ENCODE measurements around the gene P4HA2. TPM values are rescaled to one million over a fixed set of nuclear protein-coding genes. Genes with fewer than 3 reads are reported as not detected.

Gene P4HA2
- total RNA-seq, 4 donors from 2014 or later: 28.8 to 44.7 (median 30.8) TPM

DNA sequence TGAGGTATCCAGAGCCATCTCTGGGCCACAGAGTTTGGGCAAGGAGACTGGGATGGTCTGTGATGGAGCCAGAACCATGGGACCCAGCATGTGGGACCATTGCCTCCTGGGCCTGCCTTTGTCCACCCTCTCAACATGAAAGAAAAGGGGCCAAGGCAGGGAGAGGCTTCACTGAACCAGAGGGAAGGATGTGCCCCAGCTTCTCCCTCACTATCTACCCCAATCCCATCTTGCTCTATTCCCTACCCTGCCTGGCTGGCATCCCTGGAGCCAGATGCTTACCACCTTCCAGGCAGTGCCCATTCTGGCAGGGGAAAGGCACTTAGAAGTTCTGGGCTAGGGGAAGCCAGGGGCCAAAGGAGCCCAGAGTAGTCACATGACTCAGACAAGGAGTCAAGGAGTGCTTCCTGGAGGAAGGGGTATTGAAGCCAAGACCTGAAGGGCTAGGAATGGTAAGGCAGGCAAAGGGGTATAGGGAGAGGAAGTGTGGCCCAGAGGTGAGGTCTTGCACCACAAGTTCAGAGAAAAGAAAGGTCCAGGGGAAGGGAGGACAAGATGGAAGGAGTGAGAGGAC lies 39.6 kb upstream of the P4HA2 start:
- H3K9me3 ChIP-seq: no peaks in the 10 kb centered on the region
- H3K27me3 ChIP-seq: no peaks in the 10 kb centered on the region
- H3K27ac ChIP-seq (replicated peaks in 1 of 4): peak overlapping the region; percentile 99 to 100 (median 99)
- peak; percentile 79 for DNase-seq (ENCODE audit: extremely low spot score)
- intact Hi-C loops (cut with DNase I): no loop called here
- H3K36me3 ChIP-seq: peaks cover 0 to 73% (median 46%) of the 10 kb centered on the region in 4 donors
- no peak overlapping the region for H3K4me3 ChIP-seq
- TF ChIP-seq EP300 (IDR thresholded peaks at IDR 0.05): no peak
- no peak for TF ChIP-seq POLR2A (IDR thresholded peaks at IDR 0.05; ENCODE audit: low read depth)
- no peak for TF ChIP-seq POLR2AphosphoS5 (IDR thresholded peaks at IDR 0.05)
- TF ChIP-seq, protein P1, sequence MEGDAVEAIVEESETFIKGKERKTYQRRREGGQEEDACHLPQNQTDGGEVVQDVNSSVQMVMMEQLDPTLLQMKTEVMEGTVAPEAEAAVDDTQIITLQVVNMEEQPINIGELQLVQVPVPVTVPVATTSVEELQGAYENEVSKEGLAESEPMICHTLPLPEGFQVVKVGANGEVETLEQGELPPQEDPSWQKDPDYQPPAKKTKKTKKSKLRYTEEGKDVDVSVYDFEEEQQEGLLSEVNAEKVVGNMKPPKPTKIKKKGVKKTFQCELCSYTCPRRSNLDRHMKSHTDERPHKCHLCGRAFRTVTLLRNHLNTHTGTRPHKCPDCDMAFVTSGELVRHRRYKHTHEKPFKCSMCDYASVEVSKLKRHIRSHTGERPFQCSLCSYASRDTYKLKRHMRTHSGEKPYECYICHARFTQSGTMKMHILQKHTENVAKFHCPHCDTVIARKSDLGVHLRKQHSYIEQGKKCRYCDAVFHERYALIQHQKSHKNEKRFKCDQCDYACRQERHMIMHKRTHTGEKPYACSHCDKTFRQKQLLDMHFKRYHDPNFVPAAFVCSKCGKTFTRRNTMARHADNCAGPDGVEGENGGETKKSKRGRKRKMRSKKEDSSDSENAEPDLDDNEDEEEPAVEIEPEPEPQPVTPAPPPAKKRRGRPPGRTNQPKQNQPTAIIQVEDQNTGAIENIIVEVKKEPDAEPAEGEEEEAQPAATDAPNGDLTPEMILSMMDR (IDR thresholded peaks at IDR 0.05): no peak
- peaks cover 36 to 93% (median 86%) of the 10 kb centered on the region in 4 donors for H3K4me1 ChIP-seq

DNA sequence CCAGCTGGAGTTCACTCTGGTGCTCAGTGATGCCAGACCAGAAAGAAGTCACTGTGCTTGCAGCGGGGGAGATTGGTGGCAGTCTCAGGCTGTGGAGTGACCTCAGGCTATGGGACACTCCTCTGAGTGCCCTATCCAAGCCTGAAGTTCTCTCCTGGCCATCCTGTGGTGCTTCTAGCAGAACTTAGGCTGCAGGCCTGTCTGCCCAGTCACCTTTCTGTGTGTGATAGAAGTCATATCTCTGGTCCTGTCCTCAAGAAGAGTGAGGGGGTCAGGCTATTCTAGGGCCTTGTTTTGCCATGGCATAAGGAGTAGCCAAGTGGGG lies 39.1 kb upstream of the P4HA2 start:
- Histone ChIP-seq H3K27ac (replicated peaks in 1 of 4) (peak overlapping the region; percentile 99 to 100 (median 99)), H3K4me3 (no peak overlapping the region), H3K27me3 (no peaks in the 10 kb centered on the region), H3K9me3 (no peaks in the 10 kb centered on the region), H3K36me3 (peaks cover 0 to 71% (median 44%) of the 10 kb centered on the region in 4 donors), H3K4me1 (peaks cover 40 to 96% (median 89%) of the 10 kb centered on the region in 4 donors)
- DNase-seq (ENCODE audit: extremely low spot score): no peak
- WGBS: 100% methylated on average over 1 of the region's 1 CpG
- TF ChIP-seq POLR2AphosphoS5 (IDR thresholded peaks at IDR 0.05) (no peak), EP300 (IDR thresholded peaks at IDR 0.05) (no peak), POLR2A (IDR thresholded peaks at IDR 0.05; ENCODE audit: low read depth) (no peak)
- TF ChIP-seq, protein P1 (IDR thresholded peaks at IDR 0.05): no peak
- intact Hi-C loops (cut with DNase I): no loop called here

DNA sequence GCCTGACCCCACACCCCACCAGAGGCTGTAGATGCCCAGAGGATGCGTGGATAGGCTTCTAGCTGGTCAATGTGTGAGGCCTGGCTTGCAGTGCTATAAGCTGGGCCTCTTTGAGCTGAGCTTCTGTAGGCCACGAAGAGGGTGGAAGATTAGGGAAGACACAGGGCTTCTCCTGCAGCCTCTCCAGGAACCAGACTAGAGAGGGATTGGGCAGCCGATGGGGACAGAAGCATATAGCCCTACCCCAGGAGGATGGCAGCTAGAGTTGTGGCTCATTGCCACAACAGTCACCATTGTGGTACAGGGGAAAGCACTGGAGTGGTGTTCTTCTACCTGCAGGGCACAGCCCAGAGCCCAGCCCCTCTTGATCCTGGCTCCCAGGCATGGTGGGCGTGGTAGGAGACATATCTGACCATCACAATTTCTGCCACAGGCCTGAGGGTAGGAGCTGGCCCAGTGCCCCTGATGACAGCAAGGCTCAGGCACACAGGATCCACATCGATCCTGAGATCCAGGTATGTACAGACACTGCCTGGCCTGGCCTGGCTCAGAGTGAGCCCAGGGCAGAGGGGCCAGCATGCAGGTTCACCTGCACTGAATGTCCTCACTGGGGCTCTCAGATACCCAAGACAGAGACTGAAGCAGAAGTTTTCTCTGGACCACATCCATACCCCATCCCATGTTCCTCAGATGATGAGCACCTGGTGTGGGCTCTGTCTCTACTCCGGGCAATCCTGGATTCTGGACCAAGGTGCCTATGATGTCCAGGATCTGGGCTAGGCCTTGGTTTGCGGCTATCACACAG lies 38.6 kb upstream of the P4HA2 start:
- TF ChIP-seq POLR2A (IDR thresholded peaks at IDR 0.05; ENCODE audit: low read depth) (no peak), EP300 (IDR thresholded peaks at IDR 0.05) (no peak)
- TF ChIP-seq, protein P1 (IDR thresholded peaks at IDR 0.05): no peak
- no peaks in the 10 kb centered on the region for H3K9me3 ChIP-seq
- H3K27me3 ChIP-seq: no peaks in the 10 kb centered on the region
- intact Hi-C loops (cut with DNase I): no loop called here
- peaks cover 0 to 66% (median 39%) of the 10 kb centered on the region in 4 donors for H3K36me3 ChIP-seq
- peak overlapping the region; percentile 99 to 100 (median 99) for H3K27ac ChIP-seq (replicated peaks in 1 of 4)
- peak; percentile 90 for DNase-seq (ENCODE audit: extremely low spot score)
- no peak overlapping the region for H3K4me3 ChIP-seq
- peaks cover 45 to 100% (median 95%) of the 10 kb centered on the region in 4 donors for H3K4me1 ChIP-seq
- 54% methylated on average over 3 of the region's 7 CpGs for WGBS

DNA sequence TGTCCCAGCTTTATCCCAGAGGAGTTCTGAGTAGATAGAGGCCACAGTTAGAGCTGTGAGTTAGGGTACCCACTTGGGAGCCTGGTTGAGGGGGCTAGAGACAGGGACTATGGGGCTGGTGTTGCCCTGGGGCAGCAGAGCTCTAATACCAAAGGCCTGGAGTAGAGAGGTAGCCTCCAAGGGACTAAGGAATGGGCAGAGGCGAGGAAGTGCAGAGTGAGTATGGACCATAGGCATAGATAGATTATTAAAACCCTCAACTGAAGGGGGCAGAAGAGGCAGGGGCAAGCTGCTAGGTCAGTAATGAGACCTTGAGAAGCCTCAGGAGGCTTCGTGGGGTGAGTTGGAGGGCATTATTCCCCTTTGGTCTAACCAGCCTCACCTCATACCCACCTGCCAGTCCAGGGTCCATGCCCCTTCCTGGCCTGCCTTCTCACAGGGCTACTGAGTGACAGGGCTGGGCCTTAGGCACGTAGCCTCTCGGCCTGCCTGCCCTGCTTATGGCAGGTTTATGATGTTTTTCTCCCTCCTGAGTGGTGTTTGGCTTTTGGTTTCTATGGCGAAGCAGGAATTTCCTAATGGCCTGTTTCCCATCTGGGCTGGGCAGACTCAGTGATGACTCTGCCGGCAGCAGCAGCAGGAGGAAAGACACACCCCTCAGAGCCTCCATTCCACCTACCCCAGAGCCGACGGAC lies 37.8 kb upstream of the P4HA2 start:
- TF ChIP-seq, protein P1 (IDR thresholded peaks at IDR 0.05): no peak
- TF ChIP-seq POLR2A (IDR thresholded peaks at IDR 0.05; ENCODE audit: low read depth): peak; percentile 16
- TF ChIP-seq POLR2AphosphoS5 (IDR thresholded peaks at IDR 0.05): peak; percentile 82 to 90
- TF ChIP-seq EP300 (IDR thresholded peaks at IDR 0.05): no peak
- peaks cover 0 to 59% (median 36%) of the 10 kb centered on the region in 4 donors for H3K36me3 ChIP-seq
- no peaks in the 10 kb centered on the region for H3K27me3 ChIP-seq
- DNase-seq (ENCODE audit: extremely low spot score): peak; percentile 93
- H3K27ac ChIP-seq (replicated peaks in 1 of 4): peak overlapping the region; percentile 99 to 100 (median 99)
- no peaks in the 10 kb centered on the region for H3K9me3 ChIP-seq
- intact Hi-C loops (cut with DNase I): no loop called here
- no peak overlapping the region for H3K4me3 ChIP-seq
- 29% methylated on average over 6 of the region's 8 CpGs for WGBS
- H3K4me1 ChIP-seq: peaks cover 52 to 100% (median 100%) of the 10 kb centered on the region in 4 donors
